ENCODE measurements around the gene TBC1D9B.

The TBC1D9B gene

GRCh38 chr5:179833056-179833708 lies 74.5 kb downstream of the TBC1D9B start:
- peaks cover 30% of the 10 kb centered on the region for H4K20me1 ChIP-seq (ENCODE audit: insufficient read depth, low read length)
- H3K79me2 ChIP-seq (ENCODE audit: low read length) = peaks cover 20% of the 10 kb centered on the region; the same call in 1 of the 2 replicates

DNA sequence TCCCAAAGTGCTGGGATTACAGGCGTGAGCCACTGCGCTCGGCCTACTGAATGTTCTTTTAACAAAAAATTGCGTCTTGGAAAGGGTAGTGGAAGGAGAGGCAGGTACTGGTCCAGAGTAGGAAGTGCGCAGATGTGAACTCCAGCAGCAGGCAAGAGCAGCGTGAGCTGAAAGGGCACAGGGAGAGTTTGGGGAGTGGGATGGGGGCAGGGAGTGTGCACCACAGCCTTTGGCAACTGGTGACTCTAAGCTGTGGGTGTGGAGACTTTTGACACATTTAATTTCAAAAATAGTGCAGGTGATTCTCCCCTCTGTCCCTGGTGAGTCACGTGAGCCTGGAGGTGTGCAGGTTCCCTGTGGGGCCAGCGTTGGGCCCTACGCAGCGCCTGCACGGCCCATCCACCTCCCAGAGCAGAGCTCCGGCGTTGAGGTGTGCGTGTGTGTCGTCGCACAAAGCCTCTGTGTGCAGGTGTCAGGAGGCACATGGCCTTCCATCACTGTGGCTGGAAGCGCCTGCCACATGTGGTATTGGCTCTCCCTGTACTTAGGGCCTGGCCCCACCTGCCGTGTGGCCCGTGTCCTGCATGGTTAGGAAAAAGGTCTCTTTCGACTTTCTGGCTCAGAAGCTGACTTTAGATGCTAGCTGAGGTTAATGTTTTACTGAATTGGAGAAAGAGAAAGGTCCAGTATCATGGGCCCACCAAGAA lies 75.5 kb downstream of the TBC1D9B start:
- peaks cover 70% of the 10 kb centered on the region for H3K36me3 ChIP-seq (replicated peaks; ENCODE audit: low read depth, low read length)
- H3K27me3 ChIP-seq (ENCODE audit: low read depth, low read length) = no peaks in the 10 kb centered on the region
- H3K9me3 ChIP-seq (ENCODE audit: insufficient read depth, low read length) = no peaks in the 10 kb centered on the region
- no peak overlapping the region for H3K4me2 ChIP-seq (ENCODE audit: low read length)
- H3K4me1 ChIP-seq (ENCODE audit: low read length) = no peaks in the 10 kb centered on the region
- no peak overlapping the region for H3K27ac ChIP-seq (ENCODE audit: low read length)
- TF ChIP-seq, protein P1, sequence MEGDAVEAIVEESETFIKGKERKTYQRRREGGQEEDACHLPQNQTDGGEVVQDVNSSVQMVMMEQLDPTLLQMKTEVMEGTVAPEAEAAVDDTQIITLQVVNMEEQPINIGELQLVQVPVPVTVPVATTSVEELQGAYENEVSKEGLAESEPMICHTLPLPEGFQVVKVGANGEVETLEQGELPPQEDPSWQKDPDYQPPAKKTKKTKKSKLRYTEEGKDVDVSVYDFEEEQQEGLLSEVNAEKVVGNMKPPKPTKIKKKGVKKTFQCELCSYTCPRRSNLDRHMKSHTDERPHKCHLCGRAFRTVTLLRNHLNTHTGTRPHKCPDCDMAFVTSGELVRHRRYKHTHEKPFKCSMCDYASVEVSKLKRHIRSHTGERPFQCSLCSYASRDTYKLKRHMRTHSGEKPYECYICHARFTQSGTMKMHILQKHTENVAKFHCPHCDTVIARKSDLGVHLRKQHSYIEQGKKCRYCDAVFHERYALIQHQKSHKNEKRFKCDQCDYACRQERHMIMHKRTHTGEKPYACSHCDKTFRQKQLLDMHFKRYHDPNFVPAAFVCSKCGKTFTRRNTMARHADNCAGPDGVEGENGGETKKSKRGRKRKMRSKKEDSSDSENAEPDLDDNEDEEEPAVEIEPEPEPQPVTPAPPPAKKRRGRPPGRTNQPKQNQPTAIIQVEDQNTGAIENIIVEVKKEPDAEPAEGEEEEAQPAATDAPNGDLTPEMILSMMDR (IDR thresholded peaks at IDR 0.05; ENCODE audit: low read depth, low read length) = no peak
- TF ChIP-seq EZH2phosphoT487 (IDR thresholded peaks at IDR 0.05; ENCODE audit: low read depth) = no peak
- H3K79me2 ChIP-seq (ENCODE audit: low read length) = peaks cover 20% of the 10 kb centered on the region; the same call in 1 of the 2 replicates
- peaks cover 25% of the 10 kb centered on the region for H4K20me1 ChIP-seq (ENCODE audit: insufficient read depth, low read length)
- no peak overlapping the region for H3K9ac ChIP-seq (ENCODE audit: low read length)
- H2AFZ ChIP-seq (ENCODE audit: low read depth, low read length) = no peak overlapping the region
- H3K4me3 ChIP-seq (ENCODE audit: low read length) = no peak overlapping the region

More at GRCh38 chr5:179833056-179833708, 74.5 kb downstream of the TBC1D9B start:
- Histone ChIP-seq H3K4me3 (ENCODE audit: low read length) (no peak overlapping the region), H3K27ac (ENCODE audit: low read length) (no peak overlapping the region), H3K4me2 (ENCODE audit: low read length) (no peak overlapping the region), H3K36me3 (replicated peaks; ENCODE audit: low read depth, low read length) (peaks cover 73% of the 10 kb centered on the region), H3K4me1 (ENCODE audit: low read length) (no peaks in the 10 kb centered on the region), H3K9me3 (ENCODE audit: insufficient read depth, low read length) (no peaks in the 10 kb centered on the region), H3K27me3 (ENCODE audit: low read depth, low read length) (no peaks in the 10 kb centered on the region), H2AFZ (ENCODE audit: low read depth, low read length) (no peak overlapping the region), H3K9ac (ENCODE audit: low read length) (no peak overlapping the region)
- TF ChIP-seq, protein P1 (IDR thresholded peaks at IDR 0.05; ENCODE audit: low read depth, low read length) = no peak
- TF ChIP-seq EZH2phosphoT487 (IDR thresholded peaks at IDR 0.05; ENCODE audit: low read depth) = no peak

DNA sequence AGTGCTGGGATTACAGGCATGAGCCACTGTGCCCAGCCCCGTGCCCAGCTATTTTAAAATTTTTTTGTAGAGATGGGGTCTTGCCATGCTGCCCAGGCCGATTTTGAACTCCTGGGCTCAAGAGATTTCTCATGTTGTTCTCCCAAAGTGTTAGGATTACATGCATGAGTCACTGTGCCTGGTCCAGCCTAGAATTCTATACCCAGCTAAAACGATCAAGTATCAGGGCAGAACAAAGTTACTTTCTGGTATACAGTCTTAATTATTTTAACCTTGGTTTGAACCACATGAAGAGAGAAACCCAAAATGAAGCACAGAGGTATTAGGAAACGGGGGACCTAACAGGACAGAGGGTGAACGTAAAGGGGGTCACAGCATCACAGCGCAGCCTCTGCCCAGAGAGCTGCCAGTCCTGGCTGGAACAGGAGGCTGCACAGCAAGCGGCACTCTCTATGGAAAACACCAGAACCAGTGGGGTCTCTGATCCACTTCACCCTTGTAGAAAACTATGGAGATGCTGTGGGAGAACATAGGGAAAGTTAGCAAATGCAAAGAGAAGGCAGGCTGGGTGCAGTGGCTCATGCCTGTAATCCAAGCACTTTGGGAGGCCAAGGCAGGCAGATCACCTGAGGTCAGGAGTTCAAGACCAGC lies 76.8 kb downstream of the TBC1D9B start:
- H2AFZ ChIP-seq (ENCODE audit: low read depth, low read length) = no peak overlapping the region
- TF ChIP-seq EZH2phosphoT487 (IDR thresholded peaks at IDR 0.05; ENCODE audit: low read depth) = no peak
- TF ChIP-seq, protein P1 (IDR thresholded peaks at IDR 0.05; ENCODE audit: low read depth, low read length) = no peak
- no peak overlapping the region for H3K4me3 ChIP-seq (ENCODE audit: low read length)
- H3K4me2 ChIP-seq (ENCODE audit: low read length) = no peak overlapping the region
- H3K4me1 ChIP-seq (ENCODE audit: low read length) = no peaks in the 10 kb centered on the region
- no peak overlapping the region for H3K27ac ChIP-seq (ENCODE audit: low read length)
- H3K9ac ChIP-seq (ENCODE audit: low read length) = no peak overlapping the region
- H4K20me1 ChIP-seq (ENCODE audit: insufficient read depth, low read length) = peaks cover 16% of the 10 kb centered on the region
- H3K9me3 ChIP-seq (ENCODE audit: insufficient read depth, low read length) = no peaks in the 10 kb centered on the region
- no peaks in the 10 kb centered on the region for H3K27me3 ChIP-seq (ENCODE audit: low read depth, low read length)
- peaks cover 64% of the 10 kb centered on the region for H3K36me3 ChIP-seq (replicated peaks; ENCODE audit: low read depth, low read length)
- H3K79me2 ChIP-seq (ENCODE audit: low read length) = peaks cover 26% of the 10 kb centered on the region; the same call in 1 of the 2 replicates
